Measurements from ENCODE around the gene NEO1.

DNA sequence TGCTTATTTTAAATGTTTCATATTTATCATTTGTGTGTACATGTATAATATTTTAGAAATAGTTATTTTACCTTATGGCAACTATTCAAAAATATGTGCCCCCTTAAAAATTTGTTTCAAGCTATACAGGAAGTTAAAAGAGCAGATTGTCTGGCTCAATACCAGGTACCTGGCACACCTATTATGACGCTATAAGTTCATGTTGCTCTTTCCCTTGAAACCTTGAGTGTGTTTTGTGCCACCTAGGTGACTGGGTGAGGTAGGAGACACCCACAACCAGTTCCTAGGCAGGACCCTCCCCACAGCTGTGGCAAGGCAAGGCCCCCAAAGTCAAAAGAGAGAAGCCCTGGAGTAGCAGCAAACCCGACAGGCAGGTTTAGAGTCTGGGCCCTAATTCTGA, 20.6 kb upstream of the NEO1 start:
- TF ChIP-seq, protein P1, sequence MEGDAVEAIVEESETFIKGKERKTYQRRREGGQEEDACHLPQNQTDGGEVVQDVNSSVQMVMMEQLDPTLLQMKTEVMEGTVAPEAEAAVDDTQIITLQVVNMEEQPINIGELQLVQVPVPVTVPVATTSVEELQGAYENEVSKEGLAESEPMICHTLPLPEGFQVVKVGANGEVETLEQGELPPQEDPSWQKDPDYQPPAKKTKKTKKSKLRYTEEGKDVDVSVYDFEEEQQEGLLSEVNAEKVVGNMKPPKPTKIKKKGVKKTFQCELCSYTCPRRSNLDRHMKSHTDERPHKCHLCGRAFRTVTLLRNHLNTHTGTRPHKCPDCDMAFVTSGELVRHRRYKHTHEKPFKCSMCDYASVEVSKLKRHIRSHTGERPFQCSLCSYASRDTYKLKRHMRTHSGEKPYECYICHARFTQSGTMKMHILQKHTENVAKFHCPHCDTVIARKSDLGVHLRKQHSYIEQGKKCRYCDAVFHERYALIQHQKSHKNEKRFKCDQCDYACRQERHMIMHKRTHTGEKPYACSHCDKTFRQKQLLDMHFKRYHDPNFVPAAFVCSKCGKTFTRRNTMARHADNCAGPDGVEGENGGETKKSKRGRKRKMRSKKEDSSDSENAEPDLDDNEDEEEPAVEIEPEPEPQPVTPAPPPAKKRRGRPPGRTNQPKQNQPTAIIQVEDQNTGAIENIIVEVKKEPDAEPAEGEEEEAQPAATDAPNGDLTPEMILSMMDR (IDR thresholded peaks at IDR 0.05; ENCODE audit: low read length): no peak
- no peak for TF ChIP-seq EZH2 (IDR thresholded peaks at IDR 0.05; ENCODE audit: borderline replicate concordance, low read length)

Data from OCI-LY1 (cell line).